ENCODE results near the gene C2orf80. TPM values are rescaled to one million over a fixed set of nuclear protein-coding genes. Genes with fewer than 3 reads are reported as not detected.
"Not testable (repeated sequence)": the region's sequence is repeated elsewhere in the genome, so short reads cannot be mapped to it uniquely, and the experiment has no call there.

The C2orf80 gene
- total RNA-seq, 1 donor from 2014 or later: not detected

DNA sequence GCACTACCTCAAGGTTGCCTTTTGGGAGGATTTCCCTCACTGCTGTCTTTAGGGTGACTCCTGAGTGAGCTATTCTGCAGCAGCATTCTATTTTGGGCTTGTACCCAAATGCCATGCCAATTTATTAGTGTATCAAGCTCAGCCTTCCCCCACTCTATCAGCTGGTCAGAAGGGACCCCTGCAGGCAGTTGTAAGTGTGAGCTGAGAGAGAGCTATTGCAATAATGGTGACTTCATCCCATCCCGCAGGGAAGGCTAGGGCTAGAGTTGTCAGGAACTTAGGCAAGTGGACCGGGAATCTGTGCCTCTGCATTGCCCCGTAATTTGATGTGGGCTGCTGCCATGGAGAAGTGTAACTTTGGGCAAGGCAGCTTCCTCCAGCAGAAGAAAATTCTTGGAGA lies 42.1 kb downstream of the C2orf80 start:
- DNase-seq (ENCODE audit: low read depth): no peak
- no peak overlapping the region for H3K4me3 ChIP-seq (ENCODE audit: low read depth, low read length)
- no peak for TF ChIP-seq CTCF (conservative IDR thresholded peaks at IDR 0.05; ENCODE audit: low read depth, low read length)

- no peak for TF ChIP-seq CTCF (conservative IDR thresholded peaks at IDR 0.05; ENCODE audit: low read depth, low read length)
- H3K4me3 ChIP-seq (ENCODE audit: low read depth, low read length): no peak overlapping the region
- DNase-seq (ENCODE audit: low read depth): no peak
Observed at GRCh38 chr2:208147008-208147407, 42.8 kb downstream of the C2orf80 start.

DNA sequence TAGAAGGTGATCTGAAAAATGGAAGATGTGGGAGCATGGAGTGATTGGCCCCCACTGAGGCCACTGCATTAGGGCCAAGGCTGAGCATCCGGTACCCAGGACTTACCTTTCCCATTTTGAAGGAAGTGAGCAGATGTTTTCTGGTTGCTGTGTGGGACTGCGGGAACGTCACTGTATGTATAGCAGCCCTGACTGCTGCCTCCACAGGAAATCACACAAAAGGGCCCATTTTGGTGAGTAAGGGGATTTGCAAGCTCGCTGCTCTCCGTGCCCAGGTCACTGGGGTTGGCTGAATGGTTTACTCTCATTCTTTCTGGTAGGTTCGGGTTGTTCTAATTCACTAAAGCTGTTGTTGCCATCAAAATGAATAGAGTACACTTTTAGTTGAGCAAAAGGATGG lies 43.8 kb downstream of the C2orf80 start, which contains the start of gene CRYGB:
TSS of gene CRYGB (minus strand) at position 153 of the 400 bp plus-strand sequence. CDS start at position 115, 38 bp downstream.
- no peak within 1 kb of the TSS for H3K4me3 ChIP-seq (ENCODE audit: low read depth, low read length)
- DNase-seq (ENCODE audit: low read depth): no peak
- TF ChIP-seq CTCF (conservative IDR thresholded peaks at IDR 0.05; ENCODE audit: low read depth, low read length): no peak

GRCh38 chr2:208142925-208143799 lies 46.7 kb downstream of the C2orf80 start:
- H3K4me3 ChIP-seq (ENCODE audit: low read depth, low read length): no peak overlapping the region
- no peak for DNase-seq (ENCODE audit: low read depth)
- TF ChIP-seq CTCF (conservative IDR thresholded peaks at IDR 0.05; ENCODE audit: low read depth, low read length): no peak

- no peak overlapping the region for H3K4me3 ChIP-seq (ENCODE audit: low read depth, low read length)
- no peak for DNase-seq (ENCODE audit: low read depth)
- no peak for TF ChIP-seq CTCF (conservative IDR thresholded peaks at IDR 0.05; ENCODE audit: low read depth, low read length)
Observed at GRCh38 chr2:208142240-208142924, 47.4 kb downstream of the C2orf80 start.

DNA sequence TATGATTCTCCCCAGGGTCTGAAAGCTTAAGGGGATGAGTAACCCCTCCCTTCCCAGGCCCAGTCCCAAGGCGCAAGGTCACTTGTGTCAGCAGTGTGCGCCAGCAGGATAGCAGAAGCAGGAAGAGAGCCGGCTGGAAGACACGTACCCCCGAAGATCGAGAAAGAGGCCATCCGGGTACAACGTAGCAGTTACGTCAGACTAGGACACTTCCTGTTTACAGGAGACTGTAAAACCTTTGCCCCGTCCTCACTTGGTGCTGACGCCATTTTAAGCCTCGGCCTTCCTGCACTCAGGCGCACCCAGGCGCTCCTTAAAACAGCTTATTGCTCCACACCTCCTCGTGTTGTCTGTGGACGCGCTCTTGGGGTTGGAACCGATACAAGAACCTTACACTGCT lies 50.4 kb downstream of the C2orf80 start:
- no peak for DNase-seq (ENCODE audit: low read depth)
- no peak overlapping the region for H3K4me3 ChIP-seq (ENCODE audit: low read depth, low read length)
- no peak for TF ChIP-seq CTCF (conservative IDR thresholded peaks at IDR 0.05; ENCODE audit: low read depth, low read length)

- DNase-seq (ENCODE audit: low read depth); H3K4me3 ChIP-seq (ENCODE audit: low read depth, low read length): not testable (repeated sequence)
Observed at GRCh38 chr2:208138334-208138733, 51.5 kb downstream of the C2orf80 start.

Measured in epithelial cell of proximal tubule (primary cell).